Measurements from ENCODE around the gene OR10A4.
"Not testable (repeated sequence)": the region's sequence is repeated elsewhere in the genome, so short reads cannot be mapped to it uniquely, and the experiment has no call there.

Gene OR10A4

GRCh38 chr11:6898911-6899310 is 22.5 kb downstream of the OR10A4 start:
- no peak for DNase-seq (ENCODE audit: low read depth)

DNA sequence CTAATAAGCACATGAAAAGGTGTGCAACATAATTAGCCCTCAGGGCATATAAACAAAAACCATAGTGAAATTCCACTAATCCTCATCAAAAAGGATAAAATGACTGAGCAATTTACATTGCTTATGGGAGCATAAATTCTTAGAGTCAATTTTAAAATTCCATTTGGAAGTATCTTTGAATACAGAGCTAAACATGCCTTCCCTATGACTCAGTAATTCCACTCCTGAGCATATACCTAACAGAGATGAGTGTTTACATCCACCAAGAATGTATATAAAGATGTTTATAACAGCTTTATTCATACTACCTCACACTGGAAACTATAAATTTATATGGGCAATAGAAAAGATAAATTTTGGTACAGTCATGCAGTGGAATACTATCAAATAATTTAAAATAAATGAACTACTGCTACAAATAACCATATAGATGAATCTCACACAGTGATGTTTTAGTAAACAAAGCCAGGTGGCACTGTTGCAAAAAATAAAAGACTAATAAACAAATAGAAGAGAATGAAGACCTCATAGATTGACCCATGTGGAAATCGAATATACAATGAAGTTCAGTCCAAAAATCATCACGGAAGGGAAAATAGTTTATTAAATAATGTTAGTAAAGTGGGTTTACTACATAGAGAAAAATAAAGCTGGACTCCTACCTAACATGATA is 24.0 kb downstream of the OR10A4 start:
- no peak for DNase-seq (ENCODE audit: low read depth)

DNA sequence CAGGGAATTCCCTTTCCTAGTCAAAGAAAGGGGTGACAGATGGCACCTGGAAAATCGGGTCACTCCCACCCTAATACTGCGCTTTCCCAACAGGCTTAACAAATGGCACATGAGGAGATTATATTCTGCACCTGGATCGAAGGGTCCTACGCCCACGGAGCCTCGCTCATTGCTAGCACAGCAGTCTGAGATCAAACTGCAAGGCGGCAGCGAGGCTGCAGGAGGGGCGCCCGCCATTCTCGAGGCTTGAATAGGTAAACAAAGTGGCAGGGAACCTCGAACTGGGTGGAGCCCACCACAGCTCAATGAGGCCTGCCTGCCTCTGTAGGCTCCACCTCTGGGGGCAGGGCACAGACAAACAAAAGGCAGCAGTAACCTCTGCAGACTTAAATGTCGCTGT is 28.4 kb downstream of the OR10A4 start:
- not testable (repeated sequence) for DNase-seq (ENCODE audit: low read depth)

GRCh38 chr11:6911378-6911777 is 35.0 kb downstream of the OR10A4 start:
- DNase-seq (ENCODE audit: low read depth), result no peak

DNA sequence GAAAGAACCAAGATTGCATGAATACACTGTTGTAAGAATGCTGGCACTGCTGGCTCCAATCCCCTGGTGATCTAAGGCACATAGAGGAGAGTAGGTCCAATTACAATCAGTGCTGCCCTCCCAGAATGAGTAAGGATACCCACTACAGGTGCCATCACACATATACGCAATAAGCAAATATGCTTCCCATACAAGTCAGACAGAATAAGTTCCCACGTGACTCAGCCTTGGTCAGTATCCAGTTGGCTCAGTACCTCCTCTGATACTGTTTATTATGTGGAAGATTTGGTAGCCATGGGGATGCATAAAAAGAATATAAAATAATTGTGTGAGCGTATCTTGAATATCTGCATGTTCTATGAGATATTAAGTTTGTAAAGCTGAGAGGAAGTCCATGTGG is 35.5 kb downstream of the OR10A4 start:
- DNase-seq (ENCODE audit: low read depth), result no peak

- no peak for DNase-seq (ENCODE audit: low read depth)
Measured at GRCh38 chr11:6919698-6920097, 43.3 kb downstream of the OR10A4 start.

- no peak for DNase-seq (ENCODE audit: low read depth)
Measured at GRCh38 chr11:6920702-6921101, 44.3 kb downstream of the OR10A4 start, which contains the start of gene OR2D3. Gene OR2D3, plus strand, starts transcription at chr11:6921002. Its CDS starts 0 bp downstream, at chr11:6921002.

- DNase-seq (ENCODE audit: low read depth), result no peak
Measured at GRCh38 chr11:6925007-6925577, 48.7 kb downstream of the OR10A4 start.

DNA sequence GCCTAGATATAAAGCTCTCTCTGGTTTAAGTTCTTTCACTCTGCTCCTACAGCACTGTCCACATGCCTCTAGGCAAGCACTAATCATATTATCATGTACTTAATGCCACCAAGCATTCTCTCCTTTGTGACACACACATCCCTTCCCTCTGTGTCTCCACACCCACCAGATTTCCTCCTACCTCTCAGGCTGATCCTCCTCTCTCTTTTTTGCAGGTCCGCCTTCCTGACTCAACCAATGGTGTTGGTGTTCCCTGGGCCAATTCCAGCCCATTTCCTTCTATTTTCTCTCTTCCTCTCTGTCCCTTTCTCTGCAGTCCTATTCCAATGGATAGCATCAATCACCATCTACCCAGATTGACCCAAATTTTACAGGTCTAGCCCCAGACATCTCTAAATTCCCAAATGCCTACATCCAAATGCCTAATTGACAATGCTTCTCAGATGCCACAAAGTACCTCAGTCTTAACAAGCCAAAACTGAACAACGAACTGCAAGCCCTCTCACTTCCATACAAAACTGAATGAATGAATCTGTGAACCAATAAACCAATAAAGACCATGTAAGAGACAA is 49.3 kb downstream of the OR10A4 start:
- no peak for DNase-seq (ENCODE audit: low read depth)

DNA sequence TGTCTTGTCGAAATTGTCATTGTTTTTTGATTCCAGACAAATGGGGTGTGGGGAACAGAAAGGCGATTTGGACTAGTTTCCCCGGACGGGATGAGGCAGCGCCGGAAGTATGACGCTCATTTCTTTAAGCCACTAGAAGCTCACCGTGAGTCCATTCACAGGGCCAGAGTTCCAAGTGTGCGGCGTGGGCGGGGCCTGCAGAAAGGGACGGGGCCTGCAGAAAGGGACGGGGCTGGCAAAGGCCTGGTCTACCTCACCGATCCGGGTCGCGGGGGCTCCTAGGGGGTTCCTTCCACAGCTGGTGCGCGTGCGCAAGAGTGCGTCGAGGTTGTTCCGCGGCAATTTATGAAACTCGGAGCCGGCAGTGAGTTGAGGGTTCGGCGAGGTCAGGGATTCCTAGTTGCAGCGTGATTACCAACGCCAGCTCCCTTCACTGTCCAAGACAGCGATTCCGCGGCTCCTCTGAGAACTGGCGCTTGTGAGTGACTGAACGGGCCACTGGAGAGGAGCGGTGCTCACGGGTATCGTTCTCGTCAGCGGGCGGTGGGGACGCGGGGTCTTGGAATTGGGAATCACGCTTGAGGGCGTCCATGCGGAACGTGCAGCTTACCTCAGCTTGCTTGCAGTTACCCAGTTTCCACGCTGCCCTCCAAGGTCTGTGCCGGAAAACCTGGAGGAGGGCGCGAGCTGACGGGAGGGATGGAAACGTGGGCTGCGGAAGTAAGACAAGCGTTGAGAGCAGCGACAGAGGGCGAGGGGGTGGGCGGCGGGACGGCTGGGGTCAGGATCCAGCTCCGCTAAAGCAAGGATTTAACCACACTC is 50.0 kb downstream of the OR10A4 start, which contains the start of gene ZNF215:
Gene ZNF215 (plus strand): TSS at position 219 of the 822 bp plus-strand sequence. CDS start 5,847 bp downstream, outside the sequence.
- no peak for DNase-seq (ENCODE audit: low read depth)

DNA sequence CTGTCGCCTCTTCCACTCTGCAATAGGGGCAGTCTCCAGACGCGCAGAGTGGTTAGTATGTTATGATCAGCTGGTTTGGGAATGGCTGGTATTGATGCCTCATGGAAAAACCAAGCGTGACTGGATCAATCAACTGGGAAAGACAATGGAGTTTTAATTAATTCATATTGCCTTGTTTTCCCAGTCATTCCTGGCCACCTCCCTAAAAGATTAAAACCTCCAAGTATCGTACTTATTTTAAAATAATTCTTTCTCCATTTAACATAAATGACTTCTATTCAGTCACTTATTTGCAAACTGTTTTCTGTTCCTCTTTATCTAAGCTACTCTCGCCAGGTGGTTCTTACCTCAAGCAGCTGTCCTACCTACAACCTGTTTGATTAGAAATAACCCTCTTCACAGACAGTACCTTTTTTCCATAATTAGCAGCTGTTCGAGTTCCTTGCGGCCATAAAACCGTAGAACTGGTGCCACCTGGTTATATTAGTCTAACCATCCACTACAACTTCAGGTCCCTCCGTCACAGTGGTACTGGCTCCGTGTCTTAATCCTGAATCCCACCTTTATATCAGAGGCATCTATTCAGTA is 50.7 kb downstream of the OR10A4 start:
- no peak for DNase-seq (ENCODE audit: low read depth)
